ENCODE results near the gene RSBN1L.

RSBN1L gene

DNA sequence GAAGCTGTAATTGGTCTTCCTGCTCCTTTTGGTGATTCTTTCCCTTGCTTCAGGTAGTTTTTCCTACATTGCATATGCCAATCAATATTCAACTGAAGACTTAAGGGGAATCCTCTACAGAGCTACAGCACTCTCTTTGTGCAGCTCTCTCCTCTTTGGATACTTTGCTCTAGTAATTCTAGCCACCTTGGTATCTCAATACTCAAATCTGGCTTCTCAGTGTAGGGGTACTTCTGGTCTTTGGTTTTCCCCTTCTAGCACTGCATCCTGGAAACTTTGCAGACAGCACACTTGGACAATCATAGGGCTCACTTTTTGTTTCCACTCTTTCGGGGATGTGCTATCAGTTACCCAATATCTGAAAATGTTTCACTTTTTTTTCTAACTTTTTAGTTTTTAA lies 112.3 kb downstream of the RSBN1L start:
- POLR2A ChIA-PET, result no interaction called here
- CTCF ChIA-PET, result no interaction called here
- TF ChIP-seq HDGF (IDR thresholded peaks at IDR 0.05; ENCODE audit: borderline replicate concordance) (no peak), SUZ12 (IDR thresholded peaks at IDR 0.05) (no peak), FOXM1 (IDR thresholded peaks at IDR 0.05; ENCODE audit: borderline replicate concordance) (no peak), SP1 (IDR thresholded peaks at IDR 0.05) (no peak), ARNT (IDR thresholded peaks at IDR 0.05) (no peak), CTBP1 (IDR thresholded peaks at IDR 0.05; ENCODE audit: borderline replicate concordance) (no peak)
- no peak for DNase-seq (ENCODE audit: extremely low spot score)

DNA sequence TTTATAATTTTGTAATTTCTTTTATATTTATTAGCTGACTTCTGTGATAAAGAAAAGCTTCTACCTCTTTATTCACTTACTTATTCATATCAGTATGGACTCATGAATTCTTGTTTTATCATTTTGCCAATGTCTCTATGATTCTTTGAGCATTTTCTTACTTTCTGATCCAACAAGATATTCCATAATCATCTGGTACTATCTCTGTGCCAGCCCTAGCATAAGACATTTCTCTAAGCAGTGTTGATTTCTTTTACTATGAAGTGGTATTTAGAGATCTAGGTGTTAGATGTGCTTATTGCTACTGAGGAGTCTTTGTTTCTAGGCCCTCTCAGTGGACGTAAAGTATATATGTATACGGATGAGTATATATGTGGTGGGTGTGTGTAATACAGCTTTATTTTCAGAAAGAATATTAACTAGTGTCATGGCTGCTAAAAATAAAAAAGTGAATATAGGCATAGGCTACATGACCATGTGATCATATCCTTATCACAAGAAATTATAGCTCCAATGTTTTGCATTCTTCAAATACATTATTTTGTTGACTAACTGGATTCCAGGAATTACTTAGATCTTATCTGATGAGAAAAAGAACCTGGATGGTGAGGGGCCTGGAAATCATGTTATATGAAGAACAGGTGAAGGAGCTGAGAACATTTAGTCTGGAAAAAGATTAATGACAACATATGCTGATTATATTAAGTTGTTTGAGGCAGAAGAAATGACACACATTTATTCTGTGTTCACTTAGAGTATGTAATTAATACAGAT lies 115.4 kb downstream of the RSBN1L start:
- no peak for TF ChIP-seq SP1 (IDR thresholded peaks at IDR 0.05)
- TF ChIP-seq, protein P1, sequence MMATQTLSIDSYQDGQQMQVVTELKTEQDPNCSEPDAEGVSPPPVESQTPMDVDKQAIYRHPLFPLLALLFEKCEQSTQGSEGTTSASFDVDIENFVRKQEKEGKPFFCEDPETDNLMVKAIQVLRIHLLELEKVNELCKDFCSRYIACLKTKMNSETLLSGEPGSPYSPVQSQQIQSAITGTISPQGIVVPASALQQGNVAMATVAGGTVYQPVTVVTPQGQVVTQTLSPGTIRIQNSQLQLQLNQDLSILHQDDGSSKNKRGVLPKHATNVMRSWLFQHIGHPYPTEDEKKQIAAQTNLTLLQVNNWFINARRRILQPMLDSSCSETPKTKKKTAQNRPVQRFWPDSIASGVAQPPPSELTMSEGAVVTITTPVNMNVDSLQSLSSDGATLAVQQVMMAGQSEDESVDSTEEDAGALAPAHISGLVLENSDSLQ (IDR thresholded peaks at IDR 0.05), result no peak
- no peak for TF ChIP-seq SUZ12 (IDR thresholded peaks at IDR 0.05)
- no peak for TF ChIP-seq CTBP1 (IDR thresholded peaks at IDR 0.05; ENCODE audit: borderline replicate concordance)
- no peak for TF ChIP-seq FOXM1 (IDR thresholded peaks at IDR 0.05; ENCODE audit: borderline replicate concordance)
- TF ChIP-seq BHLHE40 (IDR thresholded peaks at IDR 0.05; ENCODE audit: borderline replicate concordance), result no peak
- no peak for TF ChIP-seq LEF1 (IDR thresholded peaks at IDR 0.05; ENCODE audit: borderline replicate concordance)
- TF ChIP-seq TARDBP (IDR thresholded peaks at IDR 0.05), result no peak
- TF ChIP-seq ELF4 (IDR thresholded peaks at IDR 0.05), result no peak
- TF ChIP-seq FOXA1 (IDR thresholded peaks at IDR 0.05), result no peak
- no peak for TF ChIP-seq L3MBTL2 (conservative IDR thresholded peaks at IDR 0.05)
- no peak for TF ChIP-seq FOXK2 (IDR thresholded peaks at IDR 0.05)
- POLR2A ChIA-PET, result interaction anchor here (1.6 kb wide), 1 partner anchor 13 kb away, joined by 5 read pairs; the partner anchor contains the start of genes PHTF2 and TMEM60
- CTCF ChIA-PET, result no interaction called here
- DNase-seq (ENCODE audit: extremely low spot score), result no peak

DNA sequence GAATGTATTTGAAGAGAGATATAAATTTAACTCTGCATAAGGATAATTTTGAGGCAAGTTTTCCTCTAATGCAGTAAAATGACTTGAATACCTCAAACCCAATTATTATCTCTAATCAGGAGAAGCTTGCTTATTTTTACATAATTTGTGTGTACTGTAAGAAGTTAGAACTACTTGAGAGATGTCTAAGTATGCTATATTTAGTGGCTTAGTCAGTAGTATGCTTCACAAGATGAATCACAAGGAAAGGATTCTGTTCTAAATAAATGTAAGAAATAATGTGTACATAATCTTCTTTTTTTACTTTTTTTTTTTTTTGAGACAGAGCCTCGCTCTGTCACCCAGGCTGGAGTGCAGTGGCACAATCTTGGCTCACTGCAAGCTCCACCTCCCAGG lies 116.0 kb downstream of the RSBN1L start:
- ChIA-PET CTCF (no interaction called here), POLR2A (interaction anchor here (1.6 kb wide), 1 partner anchor 14 kb away, joined by 5 read pairs; the partner anchor contains the start of genes PHTF2 and TMEM60)
- no peak for DNase-seq (ENCODE audit: extremely low spot score)
- TF ChIP-seq TARDBP (IDR thresholded peaks at IDR 0.05) (no peak), ARNT (IDR thresholded peaks at IDR 0.05) (no peak), CTBP1 (IDR thresholded peaks at IDR 0.05; ENCODE audit: borderline replicate concordance) (no peak), FOXA1 (IDR thresholded peaks at IDR 0.05) (no peak), SP1 (IDR thresholded peaks at IDR 0.05) (no peak)

DNA sequence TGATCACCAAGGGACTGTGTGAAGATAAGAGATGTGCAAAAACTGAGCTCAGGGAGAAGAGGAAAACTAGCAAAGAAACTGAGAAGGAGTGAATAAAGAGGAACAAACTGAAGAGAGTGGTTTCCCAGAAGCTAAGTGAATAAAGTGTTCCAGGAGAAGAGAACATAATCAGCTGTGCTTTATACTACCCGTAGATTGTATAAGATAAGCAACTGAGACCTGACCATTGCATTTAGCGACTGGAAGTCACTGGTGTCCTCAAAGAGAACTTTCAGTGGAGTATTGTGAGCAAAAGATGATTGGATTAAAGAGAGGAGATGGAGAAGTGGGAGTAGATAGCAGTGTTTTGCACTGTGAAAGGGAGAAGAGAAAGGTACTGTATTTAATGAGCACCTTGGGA lies 116.9 kb downstream of the RSBN1L start:
- no peak for DNase-seq (ENCODE audit: extremely low spot score)
- CTCF ChIA-PET, result interaction anchor here (0.5 to 0.9 kb wide), 3 partner anchors 21 to 69 kb away, joined by 3 read pairs; no protein-coding TSS in a partner anchor
- TF ChIP-seq, protein P1 (IDR thresholded peaks at IDR 0.05), result no peak
- TF ChIP-seq ZNF384 (IDR thresholded peaks at IDR 0.05) (no peak), FOXK2 (IDR thresholded peaks at IDR 0.05) (no peak), L3MBTL2 (conservative IDR thresholded peaks at IDR 0.05) (no peak), FOXA1 (IDR thresholded peaks at IDR 0.05) (no peak), FOXM1 (IDR thresholded peaks at IDR 0.05; ENCODE audit: borderline replicate concordance) (no peak), ARNT (IDR thresholded peaks at IDR 0.05) (no peak), NFRKB (IDR thresholded peaks at IDR 0.05) (no peak), CTBP1 (IDR thresholded peaks at IDR 0.05; ENCODE audit: borderline replicate concordance) (no peak), LEF1 (IDR thresholded peaks at IDR 0.05; ENCODE audit: borderline replicate concordance) (no peak), BHLHE40 (IDR thresholded peaks at IDR 0.05; ENCODE audit: borderline replicate concordance) (no peak), ELF4 (IDR thresholded peaks at IDR 0.05) (no peak), SP1 (IDR thresholded peaks at IDR 0.05) (no peak), TARDBP (IDR thresholded peaks at IDR 0.05) (no peak)
- POLR2A ChIA-PET, result no interaction called here

DNA sequence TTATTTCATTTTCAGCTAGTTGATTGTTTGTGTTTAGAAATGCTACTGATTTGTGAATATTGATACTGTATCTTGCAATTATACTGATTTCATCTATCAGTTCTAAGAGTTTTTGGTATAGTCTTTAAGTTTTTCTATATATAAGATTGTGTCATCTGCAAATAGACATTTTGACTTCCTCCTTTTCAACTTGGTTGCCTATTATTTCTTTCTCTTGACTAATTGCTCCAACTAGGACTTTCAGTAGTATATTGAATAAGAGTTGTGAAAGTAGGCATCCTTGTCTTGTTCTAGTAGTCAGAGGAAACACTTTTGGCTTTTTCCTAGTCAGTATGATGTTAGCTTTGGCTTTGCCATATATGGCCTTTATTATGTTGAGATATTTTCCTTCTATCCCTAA lies 122.8 kb downstream of the RSBN1L start:
- POLR2A ChIA-PET, result no interaction called here
- DNase-seq (ENCODE audit: extremely low spot score), result no peak
- TF ChIP-seq TARDBP (IDR thresholded peaks at IDR 0.05), result no peak
- no peak for TF ChIP-seq FOXM1 (IDR thresholded peaks at IDR 0.05; ENCODE audit: borderline replicate concordance)
- TF ChIP-seq NFRKB (IDR thresholded peaks at IDR 0.05), result no peak
- TF ChIP-seq ELF4 (IDR thresholded peaks at IDR 0.05), result no peak
- TF ChIP-seq LEF1 (IDR thresholded peaks at IDR 0.05; ENCODE audit: borderline replicate concordance), result no peak
- no peak for TF ChIP-seq CTBP1 (IDR thresholded peaks at IDR 0.05; ENCODE audit: borderline replicate concordance)
- TF ChIP-seq HDGF (IDR thresholded peaks at IDR 0.05; ENCODE audit: borderline replicate concordance), result no peak
- TF ChIP-seq BHLHE40 (IDR thresholded peaks at IDR 0.05; ENCODE audit: borderline replicate concordance), result no peak
- TF ChIP-seq, protein P1 (IDR thresholded peaks at IDR 0.05), result no peak
- TF ChIP-seq ZNF384 (IDR thresholded peaks at IDR 0.05), result no peak
- no peak for TF ChIP-seq SP1 (IDR thresholded peaks at IDR 0.05)
- no peak for TF ChIP-seq SUZ12 (IDR thresholded peaks at IDR 0.05)
- no peak for TF ChIP-seq ARNT (IDR thresholded peaks at IDR 0.05)
- no peak for TF ChIP-seq FOXA1 (IDR thresholded peaks at IDR 0.05)
- no peak for TF ChIP-seq FOXK2 (IDR thresholded peaks at IDR 0.05)
- no peak for TF ChIP-seq L3MBTL2 (conservative IDR thresholded peaks at IDR 0.05)
- CTCF ChIA-PET, result no interaction called here

DNA sequence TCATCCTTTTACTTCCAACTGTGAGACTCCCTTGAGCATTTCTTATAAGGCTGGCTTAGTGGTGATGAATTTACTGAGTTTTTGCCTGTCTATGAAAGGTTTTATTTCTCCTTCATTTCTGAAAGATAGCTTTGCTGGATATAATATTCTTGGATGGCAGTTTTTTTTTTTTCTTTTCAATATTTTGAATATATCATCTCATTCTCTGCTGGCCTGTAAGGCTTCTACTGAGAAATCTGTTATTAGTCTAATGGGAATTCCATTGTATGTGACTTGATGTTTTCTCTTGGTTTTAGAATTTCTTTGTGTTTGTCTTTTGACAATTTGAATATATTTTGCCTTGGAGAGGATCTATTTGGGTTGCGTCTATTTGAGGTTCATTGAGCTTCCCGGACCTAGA lies 124.7 kb downstream of the RSBN1L start:
- ChIA-PET CTCF (no interaction called here), POLR2A (no interaction called here)
- TF ChIP-seq FOXA1 (IDR thresholded peaks at IDR 0.05) (no peak), FOXK2 (IDR thresholded peaks at IDR 0.05) (no peak), BHLHE40 (IDR thresholded peaks at IDR 0.05; ENCODE audit: borderline replicate concordance) (no peak), CTBP1 (IDR thresholded peaks at IDR 0.05; ENCODE audit: borderline replicate concordance) (no peak), FOXM1 (IDR thresholded peaks at IDR 0.05; ENCODE audit: borderline replicate concordance) (no peak), ARNT (IDR thresholded peaks at IDR 0.05) (no peak), ZNF384 (IDR thresholded peaks at IDR 0.05) (no peak), TARDBP (IDR thresholded peaks at IDR 0.05) (no peak)
- TF ChIP-seq, protein P1 (IDR thresholded peaks at IDR 0.05), result no peak
- no peak for DNase-seq (ENCODE audit: extremely low spot score)

Data from HEK293T (cell line).